A673 (cell line): ENCODE data around the gene ZNF428. TPM values are rescaled to one million over a fixed set of nuclear protein-coding genes. Genes with fewer than 3 reads are reported as not detected.

Experiments
- BruUV-seq: library from RNA; stranded (reverse); fragments of 400-500 nt; replicated peaks from 2 replicates; lab custom pipeline; 2021; lab: Mats Ljungman, UMichigan
- CTCF ChIA-PET: fragments of 300-600 bp; sonication (Branson Sonifier 250); formaldehyde crosslinking; loops from one replicate; lab custom pipeline; 2022; ENCODE audit warnings: antibody characterized with exemption; lab: Charles Lee
- POLR2A ChIA-PET: fragments of 300-600 bp; sonication (Branson Sonifier 250); formaldehyde crosslinking; loops from one replicate; lab custom pipeline; 2022; ENCODE audit warnings: antibody characterized with exemption; ENCODE audit not compliant: low non-redundant PET; lab: Charles Lee
- DNase-seq: peaks from one replicate; pipeline ENCODE4 v3.0.0-alpha.2; 2015; ENCODE audit warnings: low spot score
- H3K27ac ChIP-seq: fragments of 200-600 bp; sonication (generic); 2 replicates; pipeline ENCODE4 v1.5.1; 2016; ENCODE audit warnings: mixed run types, low read depth, mild to moderate bottlenecking, mixed read lengths, antibody characterized with exemption, low read length; ENCODE audit not compliant: poor library complexity, severe bottlenecking
- H3K27me3 ChIP-seq: fragments of 200-600 bp; sonication (generic); replicated peaks from 2 replicates; pipeline ENCODE4 v1.6.1; 2017; ENCODE audit warnings: mixed run types, low read depth, mild to moderate bottlenecking, mixed read lengths, antibody characterized with exemption, low read length; ENCODE audit not compliant: insufficient read depth, poor library complexity
- H3K36me3 ChIP-seq: fragments of 200-600 bp; sonication (generic); 2 replicates; pipeline ENCODE4 v1.6.1; 2016; ENCODE audit warnings: mixed run types, mild to moderate bottlenecking, mixed read lengths, antibody characterized with exemption, low read length; ENCODE audit not compliant: insufficient read depth, poor library complexity, severe bottlenecking
- H3K4me1 ChIP-seq: fragments of 200-600 bp; sonication (generic); 2 replicates; pipeline ENCODE4 v1.6.1; 2017; ENCODE audit warnings: mixed run types, mild to moderate bottlenecking, mixed read lengths, antibody characterized with exemption, low read length; ENCODE audit not compliant: insufficient read depth, poor library complexity, severe bottlenecking
- H3K4me3 ChIP-seq: fragments of 200-600 bp; sonication (generic); 2 replicates; pipeline ENCODE4 v1.5.1; 2016; ENCODE audit warnings: low read depth, mixed run types, mild to moderate bottlenecking, mixed read lengths, low read length; ENCODE audit not compliant: poor library complexity, severe bottlenecking
- H3K9me3 ChIP-seq: fragments of 200-600 bp; sonication (generic); 2 replicates; pipeline ENCODE4 v1.6.1; 2016; ENCODE audit warnings: mixed run types, low read depth, mild to moderate bottlenecking, mixed read lengths, antibody characterized with exemption, low read length; ENCODE audit not compliant: poor library complexity, severe bottlenecking
- EZH2 ChIP-seq: fragments of 200-600 bp; sonication (generic); IDR thresholded peaks from 2 replicates; pipeline ENCODE4 v1.6.1; 2017; ENCODE audit warnings: borderline replicate concordance, low read depth, mild to moderate bottlenecking, mixed read lengths, antibody characterized with exemption, low read length; ENCODE audit not compliant: poor library complexity, severe bottlenecking
- intact Hi-C: fragments of 100-400 bp; cut with micrococcal nuclease; formaldehyde crosslinking; loops from one replicate; pipeline ENCODE4 v1.10.0; 2022; ENCODE audit not compliant: unreplicated experiment
- total RNA-seq: library from RNA; stranded (reverse); gene quantifications from 2 replicates; pipeline ENCODE4 v1.2.3, GENCODE V29; 2021
- TF ChIP-seq, protein P1 (sequence below): fragments of 300-800, 200-600 bp; sonication (generic); conservative IDR thresholded peaks from 2 replicates; pipeline ENCODE4 v1.5.1; 2017; ENCODE audit warnings: low read depth, mild to moderate bottlenecking, antibody characterized with exemption, low read length, moderate library complexity, mixed read lengths

ZNF428 gene
- total RNA-seq, 1 experiment from 2014 or later, result 65.7 TPM

GRCh38 chr19:43639519-43640423 is 20.3 kb upstream of the ZNF428 start, which contains the start of gene CADM4:
TSS of gene CADM4 (minus strand) at chr19:43639850. CDS start at chr19:43639790, 60 bp downstream.
- POLR2A ChIA-PET, result no interaction called here

GRCh38 chr19:43638995-43639518 is 19.6 kb upstream of the ZNF428 start:
- Histone ChIP-seq H3K4me1 (peaks cover 28% of the 10 kb centered on the region), H3K4me3 (peak overlapping the region; percentile 67), H3K27ac (no peak overlapping the region), H3K9me3 (no peaks in the 10 kb centered on the region), H3K27me3 (no peaks in the 10 kb centered on the region), H3K36me3 (no peaks in the 10 kb centered on the region)
- no TSS peak for BruUV-seq
- intact Hi-C loops, result no loop called here
- CTCF ChIA-PET, result no interaction called here
- TF ChIP-seq, protein P1, sequence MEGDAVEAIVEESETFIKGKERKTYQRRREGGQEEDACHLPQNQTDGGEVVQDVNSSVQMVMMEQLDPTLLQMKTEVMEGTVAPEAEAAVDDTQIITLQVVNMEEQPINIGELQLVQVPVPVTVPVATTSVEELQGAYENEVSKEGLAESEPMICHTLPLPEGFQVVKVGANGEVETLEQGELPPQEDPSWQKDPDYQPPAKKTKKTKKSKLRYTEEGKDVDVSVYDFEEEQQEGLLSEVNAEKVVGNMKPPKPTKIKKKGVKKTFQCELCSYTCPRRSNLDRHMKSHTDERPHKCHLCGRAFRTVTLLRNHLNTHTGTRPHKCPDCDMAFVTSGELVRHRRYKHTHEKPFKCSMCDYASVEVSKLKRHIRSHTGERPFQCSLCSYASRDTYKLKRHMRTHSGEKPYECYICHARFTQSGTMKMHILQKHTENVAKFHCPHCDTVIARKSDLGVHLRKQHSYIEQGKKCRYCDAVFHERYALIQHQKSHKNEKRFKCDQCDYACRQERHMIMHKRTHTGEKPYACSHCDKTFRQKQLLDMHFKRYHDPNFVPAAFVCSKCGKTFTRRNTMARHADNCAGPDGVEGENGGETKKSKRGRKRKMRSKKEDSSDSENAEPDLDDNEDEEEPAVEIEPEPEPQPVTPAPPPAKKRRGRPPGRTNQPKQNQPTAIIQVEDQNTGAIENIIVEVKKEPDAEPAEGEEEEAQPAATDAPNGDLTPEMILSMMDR, result no peak
- no peak for TF ChIP-seq EZH2
- POLR2A ChIA-PET, result no interaction called here
- DNase-seq, result no peak

More at GRCh38 chr19:43639519-43640423, 20.3 kb upstream of the ZNF428 start, which contains the start of gene CADM4:
- no TSS peak for BruUV-seq
- TF ChIP-seq, protein P1, result no peak
- no peak for TF ChIP-seq EZH2
- H3K27ac ChIP-seq, result no peak within 1 kb of the TSS
- CTCF ChIA-PET, result no interaction called here
- no peaks in the 10 kb centered on the region for H3K9me3 ChIP-seq
- H3K4me3 ChIP-seq, result peak within 1 kb of the TSS; percentile 67
- peak; percentile 42 for DNase-seq
- no peaks in the 10 kb centered on the region for H3K27me3 ChIP-seq
- peaks cover 26% of the 10 kb centered on the region for H3K4me1 ChIP-seq
- intact Hi-C loops, result no loop called here
- no peaks in the 10 kb centered on the region for H3K36me3 ChIP-seq

- no peaks in the 10 kb centered on the region for H3K9me3 ChIP-seq
- CTCF ChIA-PET, result no interaction called here
- no peaks in the 10 kb centered on the region for H3K36me3 ChIP-seq
- no peaks in the 10 kb centered on the region for H3K27me3 ChIP-seq
- no peak overlapping the region for H3K27ac ChIP-seq
- intact Hi-C loops, result no loop called here
- DNase-seq, result no peak
- no TSS peak for BruUV-seq
- peak overlapping the region; percentile 67 for H3K4me3 ChIP-seq
- TF ChIP-seq, protein P1, result no peak
- TF ChIP-seq EZH2, result no peak
- POLR2A ChIA-PET, result no interaction called here
- peaks cover 28% of the 10 kb centered on the region for H3K4me1 ChIP-seq
Measured at GRCh38 chr19:43638214-43638994, 19.0 kb upstream of the ZNF428 start.
